NCI-H446 (cell line): Measurements from ENCODE around the gene MUC6.
"Not testable (repeated sequence)": the region's sequence is repeated elsewhere in the genome, so short reads cannot be mapped to it uniquely, and the experiment has no call there.

ENCODE experiments used
- DNase-seq, 2 experiments: peaks; one replicate each; lab custom pipeline; 2025; lab: John Stamatoyannopoulos, UW

MUC6 gene

DNA sequence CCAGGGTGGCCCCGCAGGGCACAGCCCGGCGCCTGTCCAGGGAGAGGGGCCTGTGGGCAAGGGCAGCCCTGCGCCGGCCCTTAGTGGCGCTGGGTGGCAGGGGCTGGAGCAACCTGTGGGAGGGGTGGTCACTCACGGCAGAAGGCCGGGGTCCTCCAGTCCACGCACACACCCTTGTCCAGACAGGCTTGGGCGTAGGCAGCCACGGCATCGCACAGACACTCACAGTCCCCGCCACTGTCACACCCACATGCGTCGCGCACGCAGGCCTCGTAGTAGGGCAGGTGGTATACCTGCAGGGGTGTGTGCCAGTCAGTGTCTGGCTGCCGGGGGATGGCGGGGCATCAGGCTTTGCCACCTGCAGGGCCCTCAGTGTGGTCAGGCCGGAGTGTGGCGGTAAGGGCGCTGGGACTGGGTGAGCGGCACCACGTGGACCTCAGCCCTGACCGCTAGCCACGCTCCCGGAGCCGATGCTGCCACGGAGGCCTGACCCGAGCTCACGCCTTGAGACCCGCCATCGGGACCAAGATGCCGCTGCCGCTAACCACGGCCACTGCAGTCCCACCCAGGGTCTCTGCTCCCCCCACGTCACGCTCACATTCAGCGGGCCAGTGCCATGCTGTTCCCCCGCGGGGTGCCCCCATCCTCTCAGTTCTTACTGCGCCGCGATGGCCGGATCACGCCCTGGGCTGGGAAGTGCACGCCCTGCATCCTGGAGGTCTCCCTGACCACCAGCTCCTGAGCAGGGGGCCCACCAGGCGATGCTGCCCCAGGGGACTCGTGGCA is 12.5 kb downstream of the MUC6 start:
- DNase-seq = no peak

GRCh38 chr11:1022908-1023810 is 13.4 kb downstream of the MUC6 start:
- no peak for DNase-seq

DNA sequence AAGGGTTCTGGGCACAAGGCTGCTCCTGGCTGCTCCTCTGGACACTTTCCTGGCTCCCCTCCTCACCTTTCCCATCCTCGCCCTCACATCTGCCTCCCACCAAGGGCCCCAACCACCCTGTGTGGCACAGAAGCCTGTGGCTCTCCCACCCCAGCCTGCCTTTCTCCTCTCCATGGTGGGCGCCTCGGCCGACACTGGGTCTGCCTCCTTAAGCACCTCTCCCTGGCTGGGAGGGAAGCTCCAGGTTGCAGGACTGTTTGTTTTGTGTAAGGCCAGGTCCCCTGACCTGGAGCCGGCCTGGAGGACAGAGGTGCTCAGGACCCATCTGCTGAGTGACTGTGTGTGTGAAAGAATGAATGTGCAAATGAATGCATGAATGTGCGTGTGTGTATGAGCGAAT is 14.1 kb downstream of the MUC6 start:
- DNase-seq = no peak

GRCh38 chr11:1020211-1020905 is 16.2 kb downstream of the MUC6 start:
- no peak for DNase-seq

DNA sequence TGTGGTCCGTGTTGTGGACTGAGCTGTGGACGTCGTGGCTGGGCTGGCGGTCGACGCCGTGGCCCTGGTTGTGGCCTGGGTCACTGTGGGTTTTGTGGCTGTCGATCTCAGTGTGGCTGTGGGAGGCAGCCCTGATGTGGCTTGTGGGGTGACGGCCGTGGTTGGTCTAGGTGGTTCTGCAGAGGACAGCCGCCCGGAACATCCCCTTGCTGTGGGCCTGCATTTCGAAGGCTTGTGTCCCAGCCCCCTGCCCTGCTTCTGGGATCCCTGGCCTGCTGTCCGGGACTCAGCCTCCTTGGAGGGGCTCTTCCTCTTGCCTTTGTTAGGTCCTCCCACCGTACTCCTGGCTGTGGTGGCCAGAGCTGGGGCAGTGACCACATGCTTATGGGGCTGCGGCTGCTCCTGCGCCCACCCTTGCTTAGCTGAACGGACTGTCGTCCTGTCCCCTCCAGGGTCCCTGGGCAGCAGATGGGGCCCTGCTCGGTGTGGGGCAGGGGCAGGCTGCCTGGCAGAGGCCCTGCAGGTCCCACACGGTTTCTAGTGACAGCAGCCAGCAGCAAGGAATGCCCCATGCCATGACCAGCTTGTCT is 17.1 kb downstream of the MUC6 start:
- DNase-seq = no peak

- no peak for DNase-seq
Measured at GRCh38 chr11:1018091-1018490, 18.4 kb downstream of the MUC6 start.

GRCh38 chr11:1017269-1018005 is 19.1 kb downstream of the MUC6 start:
- DNase-seq = no peak

- not testable (repeated sequence) for DNase-seq
Measured at GRCh38 chr11:1016610-1017126, 19.9 kb downstream of the MUC6 start.

- DNase-seq = no peak
Measured at GRCh38 chr11:1015826-1016545, 20.5 kb downstream of the MUC6 start.

- no peak for DNase-seq
Measured at GRCh38 chr11:1015064-1015463, 21.5 kb downstream of the MUC6 start.

- no peak for DNase-seq
Measured at GRCh38 chr11:1014276-1014675, 22.2 kb downstream of the MUC6 start.

GRCh38 chr11:1013631-1013935 is 22.9 kb downstream of the MUC6 start:
- no peak for DNase-seq

DNA sequence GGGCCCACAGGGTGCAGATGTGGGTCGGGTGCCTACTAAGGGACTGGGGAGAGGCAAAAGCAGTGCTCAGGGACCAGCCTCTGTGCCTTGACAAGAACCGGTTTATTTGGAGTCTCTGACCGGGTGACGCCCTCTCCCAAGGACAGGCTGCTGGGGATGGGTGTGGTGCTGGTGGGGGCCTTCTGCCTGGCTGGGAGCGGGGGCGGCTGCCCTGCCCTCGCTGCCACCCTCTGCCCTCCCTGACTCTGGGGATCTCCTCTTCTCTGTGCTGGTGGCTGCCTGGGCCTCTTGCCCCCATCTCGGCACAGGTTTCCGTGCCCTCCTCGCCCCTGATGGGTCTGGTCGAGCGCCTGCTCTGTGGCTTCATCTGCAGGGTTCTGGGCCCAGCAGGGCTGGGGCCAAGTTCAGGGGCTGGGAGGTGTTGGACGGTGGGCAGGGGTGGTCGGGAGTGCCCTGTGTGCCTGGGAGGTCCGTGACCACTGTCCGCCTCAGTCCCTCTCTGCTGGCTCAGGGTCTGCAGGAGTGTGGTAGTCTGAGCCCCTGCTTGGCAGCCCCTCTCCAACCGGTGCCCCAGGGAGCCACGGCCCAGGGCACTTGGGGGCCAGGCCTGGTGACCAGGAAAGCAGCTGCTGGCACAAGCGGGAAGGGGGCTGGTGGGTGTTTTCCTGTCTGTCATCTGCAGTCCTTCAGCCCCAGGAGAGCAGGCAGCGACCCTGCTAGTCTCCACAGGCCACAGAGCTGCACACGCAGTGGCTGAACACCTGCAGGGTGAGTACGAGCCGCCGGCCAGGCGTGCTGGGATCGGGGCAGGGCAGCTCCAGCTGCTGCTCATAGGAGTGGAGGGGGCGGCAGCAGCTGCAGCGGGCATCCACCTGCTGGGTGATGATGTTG is 23.5 kb downstream of the MUC6 start:
- DNase-seq = no peak

- no peak for DNase-seq
Measured at GRCh38 chr11:1012291-1012690, 24.2 kb downstream of the MUC6 start.

DNA sequence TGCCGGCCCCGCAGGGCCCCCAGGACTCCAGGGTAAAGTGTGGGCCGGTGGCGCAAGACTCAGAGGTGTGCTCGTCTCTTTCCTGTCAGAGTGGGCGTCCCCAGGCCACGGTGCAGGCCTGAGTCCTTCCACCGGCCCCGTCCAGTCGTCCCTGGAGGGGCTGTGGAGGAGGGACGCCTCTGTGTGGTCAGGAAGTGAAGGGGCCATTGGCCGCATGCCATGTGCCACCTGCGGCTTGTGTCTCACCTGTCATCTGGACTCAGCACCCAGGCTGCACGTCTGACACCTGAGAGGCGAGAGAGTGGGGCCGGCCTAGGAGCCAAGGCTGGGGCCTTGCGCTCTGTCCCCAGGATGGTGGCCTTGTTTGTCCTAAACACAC is 25.2 kb downstream of the MUC6 start:
- no peak for DNase-seq

GRCh38 chr11:1010551-1011319 is 25.8 kb downstream of the MUC6 start:
- no peak for DNase-seq

DNA sequence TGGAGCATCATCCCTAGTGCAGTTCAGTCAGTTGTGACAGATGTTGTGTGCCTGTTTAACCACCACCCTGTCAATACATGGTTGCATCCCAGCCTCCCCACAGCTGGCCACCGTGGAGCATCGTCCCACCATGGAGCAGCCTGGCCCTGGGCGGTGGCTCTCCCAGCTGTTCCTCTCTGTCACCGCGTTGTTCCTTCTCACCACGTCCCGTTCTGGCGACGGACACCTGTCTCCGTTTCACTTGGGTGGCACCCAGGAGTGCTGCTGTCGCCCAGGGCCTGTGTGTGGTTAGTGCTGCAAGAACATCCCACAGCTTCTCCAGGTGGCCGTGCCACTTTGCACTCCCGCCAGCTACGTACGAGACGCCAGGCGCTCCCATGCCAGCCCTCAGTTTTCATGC is 26.5 kb downstream of the MUC6 start:
- no peak for DNase-seq

DNA sequence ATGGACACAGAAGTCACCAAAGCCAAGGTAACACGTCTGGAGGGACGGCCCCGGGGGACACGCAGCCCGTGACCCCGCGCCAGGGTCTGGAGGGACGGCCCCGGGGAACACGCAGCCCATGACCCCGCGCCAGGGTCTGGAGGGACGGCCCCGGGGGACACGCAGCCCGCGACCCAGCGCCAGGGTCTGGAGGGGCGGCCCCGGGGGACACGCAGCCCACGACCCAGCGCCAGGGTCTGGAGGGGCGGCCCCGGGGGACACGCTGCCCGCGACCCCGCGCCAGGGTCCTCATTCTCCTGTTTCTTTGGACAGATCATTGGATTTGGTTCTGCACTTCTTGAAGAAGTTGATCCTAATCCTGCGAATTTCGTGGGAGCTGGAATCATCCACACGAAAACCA is 27.1 kb downstream of the MUC6 start:
- DNase-seq = no peak

DNA sequence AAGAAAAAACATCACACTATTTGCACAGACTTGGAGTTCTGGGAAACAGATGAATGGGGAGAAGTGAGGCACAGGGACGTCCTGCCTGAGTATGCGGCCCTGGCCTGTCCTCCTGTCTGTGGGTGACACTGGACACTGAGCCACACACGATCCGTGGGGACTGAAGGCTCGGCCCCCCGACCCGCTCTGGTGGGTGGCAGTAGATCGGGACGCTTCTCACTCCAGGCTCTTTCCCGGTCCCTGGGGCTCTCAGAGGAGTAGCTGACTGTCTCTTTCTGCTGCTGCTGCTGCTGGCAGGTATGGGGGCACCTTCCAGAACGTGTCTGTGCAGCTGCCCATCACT is 27.7 kb downstream of the MUC6 start:
- no peak for DNase-seq
